DLD1 (cell line): ENCODE measurements around the gene TMEM40.
"Not testable (repeated sequence)": the region's sequence is repeated elsewhere in the genome, so short reads cannot be mapped to it uniquely, and the experiment has no call there.

Experiments
- in situ Hi-C: cut with HindIII; loops from 2 replicates; pipeline ENCODE4 v1.10.0; 2017; ENCODE audit warnings: low sequenced_read_pairs

The TMEM40 gene

GRCh38 chr3:12777171-12777570 lies 18.1 kb upstream of the TMEM40 start:
- in situ Hi-C loops = no loop called here

GRCh38 chr3:12775970-12776369 lies 16.9 kb upstream of the TMEM40 start:
- in situ Hi-C loops = not testable (repeated sequence)

- in situ Hi-C loops = no loop called here
These were observed 16.2 kb upstream of the TMEM40 start for GRCh38 chr3:12775226-12775625.

GRCh38 chr3:12774619-12775018 lies 15.6 kb upstream of the TMEM40 start:
- in situ Hi-C loops = no loop called here

- in situ Hi-C loops = no loop called here
These were observed 14.6 kb upstream of the TMEM40 start for GRCh38 chr3:12773710-12774086.

DNA sequence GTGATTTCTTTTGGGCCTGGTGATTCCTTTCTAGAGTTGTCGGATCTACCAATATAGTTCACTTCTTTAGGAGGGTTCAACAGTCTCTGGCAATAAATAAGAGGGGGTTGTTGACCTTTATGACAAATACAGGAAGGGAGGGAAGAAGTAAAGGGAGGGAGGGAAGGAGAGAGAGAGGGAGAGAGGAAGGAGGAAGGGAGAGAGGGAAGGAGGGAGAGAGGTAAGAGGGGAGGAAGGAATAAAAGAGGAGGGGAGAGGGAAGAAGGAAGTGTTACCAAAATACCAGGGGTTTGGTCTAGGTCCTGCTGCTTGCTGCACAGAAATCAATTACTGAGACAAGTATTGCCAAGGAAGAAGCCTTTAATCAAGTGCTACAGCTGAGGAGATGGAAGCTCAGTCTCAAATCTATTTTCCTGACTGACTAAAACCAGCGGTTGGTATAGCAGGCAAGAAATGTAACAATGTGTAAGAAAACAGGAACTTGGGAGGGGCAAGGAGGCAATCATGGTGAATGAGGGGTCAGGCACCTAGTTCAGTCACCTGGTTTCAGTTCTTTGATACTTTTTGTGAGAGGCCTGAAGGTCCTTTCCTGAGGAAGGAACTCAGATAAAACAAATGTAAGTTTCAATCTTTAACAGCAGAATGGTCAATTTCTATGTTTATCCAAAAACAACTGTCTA lies 14.1 kb upstream of the TMEM40 start:
- in situ Hi-C loops = no loop called here

- in situ Hi-C loops = no loop called here
These were observed 13.4 kb upstream of the TMEM40 start for GRCh38 chr3:12772462-12772861.

GRCh38 chr3:12771236-12771635 lies 12.2 kb upstream of the TMEM40 start:
- in situ Hi-C loops = no loop called here

- in situ Hi-C loops = no loop called here
These were observed 10.7 kb upstream of the TMEM40 start for GRCh38 chr3:12769761-12770160.

GRCh38 chr3:12768579-12769527 lies 9.8 kb upstream of the TMEM40 start:
- in situ Hi-C loops = no loop called here

- in situ Hi-C loops = no loop called here
These were observed 7.5 kb upstream of the TMEM40 start for GRCh38 chr3:12766541-12766940.

DNA sequence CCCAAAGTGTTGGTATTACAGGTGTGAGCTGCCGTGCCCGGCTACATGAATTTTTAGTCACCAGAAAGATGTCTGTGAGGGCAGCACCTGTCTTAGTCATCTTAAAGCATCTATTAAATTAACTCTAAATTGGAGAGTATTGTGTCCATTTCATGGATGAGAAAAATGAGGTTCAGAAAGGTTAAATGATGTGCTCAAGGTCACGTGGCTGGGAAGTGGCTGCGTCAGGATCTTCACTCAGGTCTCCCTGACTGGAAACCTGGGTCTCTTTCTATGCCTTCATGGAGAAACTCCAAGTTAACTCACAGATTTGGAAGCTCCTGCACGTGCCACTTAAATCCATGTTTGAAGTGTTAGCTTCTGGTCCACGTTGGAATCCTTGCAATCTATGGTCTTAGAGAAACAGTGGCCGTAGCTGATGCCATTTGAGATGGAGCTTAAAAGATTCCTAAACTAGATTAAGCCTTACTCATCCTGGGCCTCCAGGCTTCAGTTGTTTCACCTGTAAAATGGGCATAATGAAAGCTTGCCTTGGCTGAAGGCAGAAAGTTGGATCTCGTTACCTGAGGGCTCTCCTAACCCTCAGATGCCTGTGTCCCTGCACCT lies 5.2 kb upstream of the TMEM40 start:
- in situ Hi-C loops = no loop called here

GRCh38 chr3:12759693-12760565 lies 870 bp upstream of the TMEM40 start:
- in situ Hi-C loops = no loop called here

- in situ Hi-C loops = no loop called here
These were observed 856 bp downstream of the TMEM40 start for GRCh38 chr3:12758025-12758781.

DNA sequence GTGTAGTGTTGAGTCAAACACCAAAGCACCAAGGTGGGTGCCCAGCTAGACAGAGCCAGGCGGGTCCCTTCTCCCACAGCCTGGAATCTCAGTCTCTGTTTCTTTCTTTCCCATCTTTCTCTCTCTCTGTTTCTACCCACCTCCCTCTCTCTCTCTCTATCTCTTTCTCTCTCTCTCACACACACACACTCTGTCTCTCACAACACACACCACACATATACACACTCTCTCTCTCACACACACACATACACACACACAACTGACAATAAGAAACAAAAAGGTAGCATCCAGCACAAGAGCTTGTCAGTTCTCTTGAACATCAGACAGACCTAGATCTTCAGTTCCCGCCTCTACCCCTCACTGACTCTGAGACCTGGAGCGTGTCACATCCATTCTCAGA lies 2.4 kb downstream of the TMEM40 start:
- in situ Hi-C loops = no loop called here

DNA sequence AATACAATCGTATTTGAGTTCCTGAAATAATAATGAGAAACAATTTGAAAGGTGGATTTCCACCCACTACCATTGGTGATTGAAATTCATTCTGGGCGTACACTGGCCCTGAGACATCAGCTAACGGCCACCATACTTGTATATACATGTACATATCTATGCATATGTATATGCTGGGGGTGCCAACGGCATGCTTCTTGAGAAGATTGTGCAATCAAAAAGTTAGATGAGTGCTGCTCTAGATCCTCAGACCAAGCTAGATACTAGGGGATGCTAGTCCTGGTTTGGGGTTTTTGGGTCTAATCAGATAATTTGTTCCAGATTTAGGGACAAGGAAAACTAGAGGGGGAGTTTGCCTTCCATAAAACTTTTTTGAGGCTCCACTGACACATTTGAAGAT lies 2.9 kb downstream of the TMEM40 start:
- in situ Hi-C loops = no loop called here

DNA sequence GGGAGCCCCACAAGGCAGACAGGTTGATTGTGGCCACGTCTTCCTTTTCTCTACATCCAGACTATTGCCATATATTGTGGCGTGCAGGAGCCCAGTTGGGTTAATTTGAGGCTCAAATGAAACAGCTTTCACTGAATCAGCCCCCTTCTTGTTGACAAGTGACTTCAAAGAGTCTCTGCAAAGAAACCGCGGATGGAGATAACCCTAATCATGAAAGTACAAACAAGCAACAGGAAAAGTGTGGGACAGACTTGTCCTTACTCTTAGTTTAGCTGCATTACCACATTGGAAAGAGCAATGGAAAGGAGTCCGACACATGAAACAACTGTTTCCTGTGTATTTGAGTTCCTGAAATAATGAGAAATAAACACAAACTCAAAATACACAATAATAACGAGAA lies 3.3 kb downstream of the TMEM40 start:
- in situ Hi-C loops = no loop called here

- in situ Hi-C loops = no loop called here
These were observed 4.7 kb downstream of the TMEM40 start for GRCh38 chr3:12754313-12754712.

GRCh38 chr3:12753275-12754028 lies 5.6 kb downstream of the TMEM40 start:
- in situ Hi-C loops = no loop called here
